T47D (cell line): ENCODE data around the gene RPS6KC1.
A peak's percentile ranks its signal among the peaks of the same experiment; 100 is the strongest.

ENCODE experiments used
- DNase-seq, 2 experiments: peaks; one replicate each; pipeline versions ENCODE4 v3.0.0 to v3.0.0-alpha.2; 2011 to 2012; ENCODE audit warnings: low read depth in 1 of 2, low spot score in 1 of 2
- JUND ChIP-seq: IDR thresholded peaks from 2 replicates; pipeline ENCODE4 v1.6.1; 2012; ENCODE audit warnings: low read depth
- in situ Hi-C: cut with HindIII; loops from 2 replicates; pipeline ENCODE4 v1.10.0; 2016; ENCODE audit warnings: low sequenced_read_pairs, low pct_unique_long_range_greater_than_20kb

Gene RPS6KC1

DNA sequence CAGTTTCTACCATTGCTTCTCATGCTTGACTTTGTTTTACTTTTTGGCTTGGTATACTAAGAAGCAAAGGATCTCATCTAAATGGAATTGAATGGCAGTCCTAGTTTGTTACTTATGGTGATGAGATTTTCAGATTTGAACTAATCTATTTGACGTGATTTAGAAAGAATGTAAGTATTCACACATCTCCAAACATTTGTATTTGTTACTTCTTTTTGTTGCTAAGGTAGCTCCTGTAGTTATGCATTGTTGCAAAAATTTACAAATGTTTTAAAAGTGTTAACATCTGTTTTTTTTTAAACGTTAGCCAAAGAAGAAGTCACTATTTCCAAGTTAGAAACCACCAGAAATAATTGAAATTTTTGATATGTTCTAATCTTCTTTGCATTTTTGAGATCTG, 222.5 kb downstream of the RPS6KC1 start:
- no peak for TF ChIP-seq JUND
- in situ Hi-C loops = no loop called here
- no peak for DNase-seq

DNA sequence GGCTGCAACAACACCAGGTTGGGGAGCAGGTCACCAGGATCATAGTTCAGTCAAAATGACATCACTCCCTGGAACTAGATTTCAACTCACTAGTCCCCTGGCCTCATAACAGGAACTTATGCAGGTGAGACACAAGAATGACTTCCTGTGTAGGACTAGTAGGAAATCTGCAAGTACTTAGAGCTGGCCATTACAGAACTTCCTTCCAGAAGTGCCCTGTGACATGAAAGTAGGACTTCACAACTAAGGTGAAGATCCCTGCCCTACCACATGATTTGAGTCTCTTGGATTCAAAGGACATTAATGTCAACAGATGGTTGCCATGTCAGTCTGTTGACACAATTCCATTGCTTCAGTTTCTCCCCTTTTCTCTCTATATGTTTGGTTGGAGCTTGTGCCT, 223.1 kb downstream of the RPS6KC1 start:
- no peak for DNase-seq
- TF ChIP-seq JUND = no peak
- in situ Hi-C loops = no loop called here

DNA sequence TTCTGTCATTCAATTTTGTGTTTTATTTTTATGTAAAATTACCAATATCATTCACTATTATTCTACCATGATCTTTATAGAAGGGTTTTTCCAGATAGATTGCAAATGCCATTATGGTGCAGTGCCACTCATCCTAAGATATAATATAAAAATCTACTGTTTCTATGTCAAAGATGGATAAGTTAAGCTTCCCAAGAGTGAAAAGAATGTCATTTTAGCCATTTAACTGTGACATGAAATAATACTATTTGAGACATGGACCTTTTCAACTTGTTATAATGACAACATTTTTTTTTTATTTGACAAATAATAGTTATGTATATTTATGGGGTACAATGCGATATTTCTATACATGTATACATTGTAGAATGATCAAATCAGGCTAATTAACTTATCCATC, 224.3 kb downstream of the RPS6KC1 start:
- in situ Hi-C loops = no loop called here
- TF ChIP-seq JUND = no peak
- DNase-seq = no peak

DNA sequence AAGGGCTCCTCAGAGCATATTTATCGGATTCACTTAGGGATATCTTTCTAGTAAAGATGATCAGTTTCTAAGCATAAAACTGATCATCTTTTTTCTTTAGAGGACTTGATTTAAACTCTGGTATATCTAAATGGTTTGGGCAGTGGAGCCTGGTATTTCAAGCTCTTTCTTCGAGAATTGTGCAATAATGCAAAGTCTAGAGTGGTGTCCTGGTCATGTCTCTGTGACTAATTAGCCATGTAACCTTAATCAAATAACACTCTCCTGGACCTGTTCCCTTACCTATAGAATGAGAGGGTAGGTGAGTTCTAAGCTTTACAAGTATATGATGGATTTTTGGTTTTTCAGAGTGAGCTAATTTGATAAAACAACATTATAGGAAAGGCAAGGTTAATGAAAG, 225.2 kb downstream of the RPS6KC1 start:
- TF ChIP-seq JUND = no peak
- DNase-seq = no peak
- in situ Hi-C loops = no loop called here

DNA sequence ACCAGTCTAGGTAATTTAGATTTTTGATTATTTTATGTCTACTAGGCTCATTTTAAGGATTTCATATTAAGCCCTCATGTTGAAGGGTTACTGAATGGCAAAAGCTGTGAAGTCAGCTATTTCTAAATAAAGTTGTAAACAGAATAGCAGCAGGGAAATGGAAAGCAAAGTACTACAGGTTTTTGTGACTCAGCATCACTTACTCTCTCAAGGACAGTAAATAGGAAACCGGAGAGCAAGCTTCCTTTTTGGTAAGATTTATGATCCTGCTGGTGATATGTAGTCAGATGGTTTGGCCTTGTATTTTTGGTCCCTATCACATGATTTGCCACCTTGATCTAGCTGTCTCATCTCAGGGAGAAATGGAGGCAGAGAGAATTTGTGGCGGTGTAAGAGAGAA, 226.0 kb downstream of the RPS6KC1 start:
- TF ChIP-seq JUND = no peak
- in situ Hi-C loops = no loop called here
- no peak for DNase-seq

DNA sequence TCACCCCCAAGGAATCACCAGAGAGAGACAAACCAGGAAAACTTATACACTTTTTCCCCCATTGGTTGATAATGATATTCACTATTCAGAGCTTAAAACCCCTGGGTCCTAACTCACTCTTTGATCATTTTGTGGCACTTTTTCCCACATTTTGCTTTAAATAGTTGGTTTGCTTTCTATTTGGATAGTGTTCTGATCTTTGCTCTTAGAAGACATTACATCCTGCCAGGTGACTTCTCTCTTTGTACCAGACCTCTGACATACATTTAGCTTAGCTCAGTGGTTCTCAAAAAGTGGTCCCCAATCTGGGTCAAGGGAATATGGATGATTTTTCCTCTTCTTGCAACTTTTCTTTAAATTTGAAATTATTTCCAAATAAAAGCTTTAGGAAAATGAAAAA, 228.4 kb downstream of the RPS6KC1 start:
- TF ChIP-seq JUND = no peak
- in situ Hi-C loops = no loop called here
- no peak for DNase-seq

DNA sequence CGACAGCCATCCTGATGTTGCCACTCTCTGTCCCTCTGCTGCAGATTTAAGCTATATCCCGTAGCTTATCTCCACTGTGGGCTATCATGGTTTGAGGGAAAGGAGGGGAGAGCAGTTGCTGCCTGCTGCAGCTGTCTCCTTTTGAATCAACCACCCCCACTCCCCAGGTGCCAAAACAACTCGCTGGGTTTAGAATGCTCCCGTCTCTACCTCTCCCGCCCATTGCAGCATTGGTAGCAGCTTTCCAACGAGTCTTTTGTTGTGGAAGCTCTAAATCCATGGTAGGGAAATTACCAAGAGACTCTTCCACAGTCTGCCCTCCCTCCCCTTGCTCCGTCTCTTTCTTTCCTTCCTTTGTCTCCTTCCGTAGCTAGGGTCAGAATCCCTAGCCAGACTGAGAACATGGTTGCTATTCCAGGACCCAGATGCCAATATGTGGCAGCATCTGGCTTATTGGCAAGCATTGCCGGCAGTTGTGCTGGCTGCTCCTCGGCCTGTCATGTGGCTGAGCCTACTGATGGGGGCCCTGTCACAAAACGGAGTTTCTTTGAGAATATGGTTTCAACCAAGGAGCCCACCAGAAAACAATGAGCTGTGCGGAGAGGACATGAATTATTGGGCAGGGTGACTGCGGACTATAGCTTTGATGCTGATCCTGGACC, 230.7 kb downstream of the RPS6KC1 start:
- TF ChIP-seq JUND = no peak
- no peak for DNase-seq
- in situ Hi-C loops = no loop called here

DNA sequence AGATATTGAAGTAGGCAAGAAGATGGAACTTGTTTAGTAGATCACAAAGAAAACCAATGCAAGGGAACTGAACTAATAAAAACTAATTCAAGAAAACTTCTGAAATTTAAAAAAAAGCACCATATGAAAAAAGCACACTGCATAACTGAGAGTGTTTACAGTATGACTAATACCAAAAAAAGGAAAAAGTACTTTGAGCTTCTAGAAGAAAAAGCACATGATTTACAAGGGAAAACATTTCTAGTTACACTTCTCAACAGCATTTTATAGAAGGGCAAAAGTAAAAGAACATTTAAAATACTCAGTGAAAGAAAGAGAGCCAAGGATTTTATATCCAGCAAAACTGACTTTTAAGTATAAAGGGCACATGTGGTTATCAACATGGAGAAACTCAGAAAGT, 233.6 kb downstream of the RPS6KC1 start:
- in situ Hi-C loops = no loop called here
- TF ChIP-seq JUND = no peak
- no peak for DNase-seq

DNA sequence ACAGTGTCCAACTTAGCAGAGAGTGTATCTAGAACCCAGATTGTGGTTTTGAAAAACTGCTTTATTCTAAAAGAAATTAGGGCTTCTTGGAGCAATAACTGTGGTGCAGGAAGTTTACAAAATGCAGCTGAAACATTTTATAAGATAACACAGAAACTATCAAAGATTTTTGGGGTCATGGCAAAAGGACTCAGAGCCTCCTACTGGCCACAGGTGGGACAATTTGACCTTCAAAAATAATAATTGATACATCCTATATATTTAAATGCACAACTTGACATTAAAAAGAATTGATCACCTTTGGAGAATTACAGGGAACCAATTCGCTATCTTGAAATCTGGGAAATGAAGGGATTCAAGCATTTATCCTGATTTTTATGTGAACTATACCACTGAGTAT, 235.2 kb downstream of the RPS6KC1 start:
- no peak for TF ChIP-seq JUND
- no peak for DNase-seq
- in situ Hi-C loops = no loop called here

DNA sequence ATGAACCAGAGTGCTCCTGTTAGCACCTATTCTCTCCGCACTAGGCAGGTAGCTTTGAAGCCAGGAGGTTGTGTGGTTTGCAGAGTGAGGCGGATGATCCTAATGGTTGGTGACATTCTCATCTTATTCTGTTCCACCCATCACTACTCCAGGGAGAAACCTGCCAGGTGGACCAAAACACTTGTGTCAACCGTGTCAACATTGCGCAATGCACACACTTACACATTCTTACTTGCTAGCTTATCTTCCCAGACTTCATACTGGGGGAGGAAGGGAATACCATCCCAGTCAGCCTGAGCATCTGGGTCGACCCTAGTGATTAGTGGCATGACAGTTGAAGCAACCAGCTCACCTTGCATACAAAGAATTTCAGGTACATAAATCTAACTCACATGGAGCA, 236.9 kb downstream of the RPS6KC1 start:
- DNase-seq = peak in 1 of 2 experiments; percentile 18
- in situ Hi-C loops = no loop called here
- no peak for TF ChIP-seq JUND

DNA sequence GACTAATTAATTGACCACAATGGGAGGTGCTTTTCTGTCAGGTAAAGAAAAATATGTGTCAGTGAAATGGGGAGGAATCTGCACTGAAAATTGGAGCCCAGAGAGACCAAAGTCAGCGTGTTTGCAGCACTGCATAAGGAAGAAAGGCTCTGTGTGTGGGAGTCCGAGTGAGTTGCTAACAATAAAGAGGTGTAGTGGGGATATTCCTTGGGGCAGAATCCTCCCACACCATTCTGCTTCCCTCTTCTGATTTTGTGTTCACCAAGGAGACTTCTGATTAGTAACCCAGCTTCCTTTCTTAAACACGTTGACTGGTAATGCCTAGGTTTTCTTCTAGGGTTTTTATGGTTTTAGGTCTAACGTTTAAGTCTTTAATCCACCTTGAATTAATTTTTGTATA, 240.5 kb downstream of the RPS6KC1 start:
- no peak for DNase-seq
- in situ Hi-C loops = no loop called here
- TF ChIP-seq JUND = no peak

DNA sequence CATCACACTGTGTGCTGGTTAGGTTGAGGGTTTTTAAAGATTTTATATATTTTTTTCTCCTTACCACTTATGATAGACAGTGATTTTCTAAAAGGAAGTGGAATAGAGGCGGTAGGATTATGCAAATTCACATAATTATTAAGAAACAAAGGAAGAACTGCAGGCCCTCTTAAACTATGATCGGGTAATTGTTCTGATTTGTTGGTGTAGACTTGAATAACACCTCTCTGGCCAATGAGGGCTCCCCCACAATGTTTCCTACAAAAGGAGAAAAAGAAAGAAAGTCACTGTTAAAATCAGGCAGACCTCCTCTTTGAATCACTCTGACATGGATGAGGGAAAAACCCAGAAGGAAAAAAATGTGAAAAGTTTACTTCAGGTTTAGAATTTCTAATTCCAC, 241.6 kb downstream of the RPS6KC1 start:
- no peak for DNase-seq
- in situ Hi-C loops = no loop called here
- no peak for TF ChIP-seq JUND

DNA sequence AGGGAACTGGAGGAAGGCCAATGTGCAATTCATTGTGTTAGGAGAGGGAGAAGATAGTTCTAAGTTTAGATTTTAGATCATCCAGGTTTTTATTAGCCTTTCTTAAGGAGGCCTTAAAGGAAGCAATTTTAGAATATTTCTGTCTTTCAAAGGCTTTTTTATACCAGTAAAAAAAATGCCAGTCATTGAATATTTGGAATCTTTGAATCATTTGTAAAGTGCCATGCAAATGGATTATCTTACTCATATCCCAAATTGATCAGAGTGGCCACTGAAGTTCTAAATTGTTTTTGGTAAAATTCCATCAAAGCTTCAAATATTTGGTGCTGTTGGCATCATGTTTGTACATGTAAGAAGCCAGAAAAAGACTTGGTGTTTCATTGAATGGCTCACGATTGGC, 244.8 kb downstream of the RPS6KC1 start:
- in situ Hi-C loops = no loop called here
- TF ChIP-seq JUND = no peak
- no peak for DNase-seq

DNA sequence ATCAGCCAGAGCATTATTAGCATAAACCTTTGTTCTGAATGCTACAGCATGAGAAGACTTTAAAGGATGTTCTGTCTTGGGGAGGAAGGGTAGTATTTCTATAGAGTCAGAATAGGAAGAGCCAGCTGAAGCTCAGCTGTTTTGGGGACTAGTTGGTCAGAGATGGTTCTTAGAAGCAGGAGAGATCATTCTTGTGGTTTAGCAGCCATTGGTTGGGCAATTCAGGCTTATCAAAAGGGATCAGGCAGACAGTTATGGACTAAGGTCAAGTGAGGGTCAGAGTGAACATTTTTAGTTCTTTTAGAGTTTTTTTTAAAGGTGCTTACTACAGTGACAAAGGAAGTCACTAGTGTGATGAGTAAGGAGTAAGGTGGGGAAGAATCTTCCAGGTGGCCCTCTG, 245.5 kb downstream of the RPS6KC1 start:
- no peak for DNase-seq
- no peak for TF ChIP-seq JUND
- in situ Hi-C loops = no loop called here

DNA sequence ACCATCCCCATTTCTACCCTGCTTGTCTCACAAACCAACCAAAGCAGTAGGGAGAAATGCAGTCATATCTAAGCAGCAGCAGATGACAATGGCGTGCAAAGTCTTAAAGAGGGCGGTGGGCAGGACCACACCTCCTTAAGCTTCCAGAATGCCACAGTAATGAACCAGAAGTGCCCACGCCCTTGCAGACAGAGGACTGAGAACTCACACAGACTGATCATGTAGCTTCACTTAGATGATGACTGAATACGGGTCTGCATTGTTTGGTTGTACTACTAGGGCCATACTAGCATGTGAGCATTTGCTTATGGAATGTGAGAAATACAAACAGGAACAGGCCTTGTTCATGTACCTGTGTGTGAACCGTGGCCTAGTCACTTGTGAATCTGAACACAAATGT, 246.0 kb downstream of the RPS6KC1 start:
- TF ChIP-seq JUND = no peak
- DNase-seq = no peak
- in situ Hi-C loops = no loop called here
